NCI-H526 treated with DMSO at 0.1 percent for 48 hours (cell line): ENCODE measurements around the gene AP2S1.
"Not testable (repeated sequence)": the region's sequence is repeated elsewhere in the genome, so short reads cannot be mapped to it uniquely, and the experiment has no call there.

ENCODE experiments used
- DNase-seq: peaks from one replicate; lab custom pipeline; 2025; lab: John Stamatoyannopoulos, UW

The AP2S1 gene

DNA sequence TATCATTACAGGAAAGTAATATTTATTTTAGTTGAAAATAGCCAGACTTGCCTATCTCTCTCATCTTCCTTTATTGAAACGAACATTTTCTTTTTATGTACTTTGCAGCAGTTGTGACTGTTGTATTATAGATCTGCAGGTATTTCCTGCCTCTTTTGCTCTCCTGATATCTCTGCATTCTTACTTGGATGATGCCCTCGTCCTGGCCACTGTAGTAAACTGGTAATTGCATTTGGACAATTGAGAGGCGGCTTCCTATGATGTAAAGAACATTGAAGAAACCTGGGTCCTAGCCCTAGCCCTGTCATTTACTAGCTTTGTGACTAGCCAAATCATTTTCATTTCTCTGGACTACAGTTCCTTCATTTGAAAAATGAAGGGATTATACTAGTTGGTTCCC, 16.5 kb upstream of the AP2S1 start:
- no peak for DNase-seq

DNA sequence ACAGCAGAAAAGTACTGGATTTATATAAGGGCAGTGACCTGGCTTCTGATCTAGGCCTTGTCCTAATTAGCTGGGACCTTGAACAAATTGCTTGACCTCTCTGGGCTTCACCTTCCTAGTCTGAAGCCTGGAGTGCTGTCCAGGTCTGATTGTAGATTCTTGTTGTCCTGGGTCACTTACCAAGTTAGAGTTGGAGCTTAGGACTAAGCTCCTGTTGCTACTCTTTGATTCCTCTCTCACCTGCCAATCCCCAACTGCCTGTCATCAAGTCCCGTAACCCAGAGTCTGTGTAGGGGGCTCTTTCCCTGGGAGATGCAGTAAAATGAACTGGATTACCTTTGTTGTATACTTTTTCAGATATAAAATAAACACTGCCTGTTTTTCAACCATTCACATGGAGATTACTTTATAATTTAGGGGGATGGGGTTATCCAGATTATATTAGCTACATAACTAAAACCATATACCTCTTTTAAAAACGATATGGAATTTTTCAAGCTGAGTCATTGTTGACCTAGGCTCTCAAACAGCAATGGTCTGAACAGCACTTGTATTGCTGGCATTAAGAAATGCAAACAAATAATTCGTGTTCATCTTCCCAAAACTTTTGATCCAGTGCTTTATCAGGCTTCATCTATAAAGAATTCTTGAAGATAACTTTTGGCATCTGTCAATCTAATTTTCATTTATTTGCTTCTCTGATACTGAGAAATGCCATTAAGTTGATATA, 15.9 kb upstream of the AP2S1 start:
- DNase-seq: no peak

DNA sequence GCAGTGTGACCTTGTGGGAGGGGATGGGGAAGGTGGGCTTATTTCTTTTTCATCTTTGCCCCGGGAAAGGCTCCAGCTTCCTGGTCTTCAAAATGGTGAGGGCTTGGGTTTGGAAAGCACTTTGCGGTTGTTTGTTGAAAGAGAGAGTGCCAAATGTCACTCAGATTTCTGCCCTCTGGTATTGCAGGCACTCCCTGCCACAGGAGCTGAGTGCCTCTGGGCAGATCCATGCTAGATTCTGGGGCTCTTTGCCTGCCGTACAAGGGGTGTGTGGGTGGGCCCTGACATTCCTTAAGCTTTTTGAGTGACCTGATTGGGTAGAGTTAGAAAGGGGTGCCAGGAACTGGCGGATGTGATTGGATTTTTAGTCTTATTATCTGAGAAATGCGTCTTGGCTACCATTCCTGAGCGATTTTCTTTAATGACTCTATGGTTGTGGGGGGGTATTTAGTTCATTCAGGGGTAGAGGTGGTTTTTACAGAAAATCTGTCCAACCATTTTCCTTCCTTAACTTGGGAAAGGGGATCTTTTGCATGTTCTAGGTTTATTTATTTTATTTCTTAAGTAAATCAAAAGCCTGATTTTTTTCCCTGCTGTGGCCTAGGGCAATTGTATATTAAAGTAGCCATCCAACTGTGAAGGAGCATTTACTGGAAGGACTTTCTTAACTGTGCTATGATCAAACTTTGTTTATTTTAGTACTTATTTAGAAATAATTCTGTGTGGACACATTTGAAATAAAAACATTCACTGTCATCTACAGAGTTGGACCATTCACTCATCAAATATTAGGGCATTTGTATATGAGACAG, 13.4 kb upstream of the AP2S1 start:
- no peak for DNase-seq

DNA sequence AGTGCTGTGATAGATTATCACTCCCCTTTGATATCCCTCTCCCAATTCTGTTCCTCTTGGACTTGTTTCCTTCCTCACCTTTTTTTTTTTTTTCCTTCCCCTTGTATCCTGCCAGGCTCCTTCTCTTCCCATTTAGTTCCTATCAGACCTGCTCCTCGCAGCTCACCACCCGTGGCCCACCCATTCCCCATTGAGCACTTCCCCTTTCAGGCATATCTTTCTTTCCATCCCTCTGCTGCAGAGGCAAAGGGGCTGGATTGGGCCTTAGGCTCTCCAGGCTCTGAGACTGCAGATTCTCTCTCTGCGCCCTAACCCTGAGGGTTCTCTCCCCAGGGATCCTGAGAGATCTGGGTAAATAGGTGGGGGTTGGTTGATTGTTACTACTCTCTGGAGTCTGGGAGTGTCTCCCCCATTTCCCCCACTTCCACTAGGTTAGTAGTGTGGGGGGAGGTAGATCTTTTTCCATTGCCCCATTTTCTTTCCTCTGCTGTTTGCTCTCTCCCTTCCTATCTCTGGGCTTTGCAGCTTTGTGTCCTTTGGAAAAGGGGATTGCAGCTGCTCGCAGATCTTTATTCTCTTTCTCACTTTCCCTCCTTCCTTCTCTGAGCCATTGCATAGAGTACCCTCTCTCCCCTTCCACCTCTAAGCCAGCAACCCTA, 12.5 kb upstream of the AP2S1 start:
- DNase-seq: no peak

DNA sequence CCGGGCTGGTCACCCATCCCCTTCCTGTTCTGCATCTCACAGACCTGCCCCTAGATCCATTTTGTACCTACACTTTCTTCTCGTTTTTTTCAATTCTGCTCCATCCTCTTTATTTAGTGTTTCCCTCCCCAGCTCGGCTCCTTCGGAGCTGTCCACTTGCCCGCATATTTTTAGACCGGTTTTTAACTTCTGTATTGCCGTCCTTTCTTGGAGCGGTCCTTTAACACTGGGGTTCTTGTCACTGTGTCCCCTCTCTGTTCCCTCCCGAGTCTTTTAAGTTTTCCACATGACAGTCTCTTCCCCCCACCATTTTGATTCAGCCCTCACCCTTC, 11.8 kb upstream of the AP2S1 start:
- DNase-seq: no peak

DNA sequence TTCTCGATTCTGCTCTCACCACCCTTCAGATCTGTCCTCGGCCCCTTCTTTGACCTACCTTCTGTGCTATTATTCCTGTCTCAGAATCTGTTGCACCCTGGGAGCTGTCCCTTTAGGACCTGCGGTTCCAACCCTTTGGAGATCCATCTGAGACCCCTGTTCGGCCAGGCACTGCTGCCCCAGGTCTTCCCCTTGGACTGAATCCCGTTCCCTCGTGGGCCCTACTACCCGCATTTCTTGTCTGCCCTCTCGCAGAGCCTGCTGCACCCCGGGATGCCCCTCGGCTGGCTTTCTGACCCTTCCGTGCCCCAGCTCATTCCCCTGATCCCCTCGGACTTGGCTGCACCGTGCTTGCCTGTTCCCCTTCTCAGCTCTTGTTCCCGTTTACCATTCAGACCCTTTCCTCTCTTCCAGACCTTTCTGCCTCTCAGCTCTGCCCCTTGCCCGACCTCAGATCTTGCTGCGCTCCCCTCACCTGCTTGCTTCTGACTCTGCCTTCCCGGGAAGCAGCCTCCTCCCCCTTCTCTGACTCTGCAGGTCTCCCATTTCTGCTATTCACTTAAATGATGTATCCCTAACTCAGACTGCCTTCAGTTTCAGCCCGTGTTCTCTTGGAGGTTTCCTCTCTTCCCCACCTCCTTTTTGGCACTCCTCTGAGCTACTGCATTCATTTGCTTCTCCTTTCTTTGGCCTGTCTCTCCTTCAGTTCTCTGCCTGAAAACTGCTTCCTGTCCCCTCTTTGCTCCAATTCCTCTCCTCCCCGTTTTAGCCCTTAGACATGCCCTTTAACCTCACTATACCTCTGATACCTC, 11.3 kb upstream of the AP2S1 start:
- peak; percentile 16 for DNase-seq

DNA sequence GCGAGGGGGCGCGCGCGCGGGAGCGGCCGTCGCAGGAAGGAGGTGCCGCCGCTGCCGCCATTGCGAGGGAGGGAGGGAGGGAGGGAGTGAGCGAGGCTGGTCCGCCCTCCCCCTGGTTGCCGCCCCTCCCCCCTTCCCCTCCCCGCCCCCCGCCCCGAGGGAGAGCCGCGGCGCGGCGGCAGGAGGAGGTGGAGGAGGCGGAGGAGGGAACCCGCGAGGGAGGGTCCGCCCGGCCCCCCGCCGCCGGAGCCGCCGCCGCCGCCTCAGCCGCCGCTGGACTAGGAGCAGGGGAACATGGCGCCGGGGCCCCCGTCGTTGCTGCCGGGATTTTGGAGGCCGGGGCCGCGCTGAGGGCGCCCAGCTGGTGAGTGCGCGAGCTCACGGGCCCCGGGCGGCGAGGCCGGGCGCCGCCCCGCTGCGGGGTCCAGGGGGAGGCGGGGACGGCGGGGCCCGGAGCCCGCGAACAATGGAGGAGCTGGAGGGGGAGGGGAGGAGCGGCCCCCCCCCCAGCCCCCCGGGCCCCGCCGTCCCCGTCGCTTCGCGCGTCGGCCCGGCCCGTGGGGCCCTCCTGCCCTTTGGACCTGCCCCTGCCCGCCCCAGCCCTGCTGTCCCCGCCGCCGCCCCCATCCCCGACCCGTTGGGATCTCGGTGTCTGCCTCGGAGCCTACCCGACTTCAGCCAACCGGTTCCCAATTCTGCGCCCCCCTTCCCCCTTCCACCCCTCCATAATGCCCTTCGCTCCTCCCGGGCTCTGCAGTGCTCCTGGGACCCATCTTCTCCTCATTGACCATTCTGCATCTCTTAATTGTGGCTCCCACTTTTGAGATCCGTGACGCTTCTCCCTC, 10.4 kb upstream of the AP2S1 start, which contains the start of gene ARHGAP35:
Gene ARHGAP35, plus strand, starts transcription at position 152 of the 845 bp plus-strand sequence. CDS start 57,679 bp downstream, outside the sequence.
- no peak for DNase-seq

DNA sequence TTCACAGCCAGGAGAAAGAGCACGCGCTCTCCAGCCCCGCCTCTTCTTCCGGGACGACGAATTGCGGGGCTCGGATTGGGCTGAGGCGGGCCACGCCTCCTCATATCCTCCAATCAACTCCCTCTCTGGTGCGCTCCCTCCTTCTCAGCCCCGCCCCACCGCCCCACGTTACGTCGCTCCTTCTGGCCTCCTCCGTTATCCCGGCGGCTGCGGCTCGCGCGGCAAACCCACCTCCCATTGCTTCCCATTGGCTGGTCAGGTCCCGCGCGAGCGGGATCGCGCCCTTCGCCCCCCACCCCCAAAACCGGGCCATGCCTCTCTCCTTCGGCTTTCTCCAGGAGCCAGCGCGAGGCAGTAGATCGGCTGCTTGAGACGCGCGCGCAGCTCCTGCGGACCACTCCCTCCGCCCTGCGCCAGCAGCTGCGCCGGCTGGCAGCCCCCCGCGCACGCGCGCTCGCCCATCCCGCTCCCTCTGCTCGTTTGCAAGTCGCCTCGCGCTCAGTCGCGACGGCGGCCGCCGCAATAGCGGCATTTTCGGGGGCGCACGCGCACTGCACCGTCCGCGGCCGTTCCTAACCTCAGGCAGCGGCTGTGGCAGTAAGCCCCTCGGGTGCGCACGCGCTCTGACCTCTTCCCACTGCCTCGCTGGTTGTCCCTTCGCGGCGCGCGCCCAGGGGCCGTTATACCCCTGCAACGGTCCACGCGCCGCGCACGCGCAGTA, 9.6 kb upstream of the AP2S1 start:
- DNase-seq: peak; percentile 96

DNA sequence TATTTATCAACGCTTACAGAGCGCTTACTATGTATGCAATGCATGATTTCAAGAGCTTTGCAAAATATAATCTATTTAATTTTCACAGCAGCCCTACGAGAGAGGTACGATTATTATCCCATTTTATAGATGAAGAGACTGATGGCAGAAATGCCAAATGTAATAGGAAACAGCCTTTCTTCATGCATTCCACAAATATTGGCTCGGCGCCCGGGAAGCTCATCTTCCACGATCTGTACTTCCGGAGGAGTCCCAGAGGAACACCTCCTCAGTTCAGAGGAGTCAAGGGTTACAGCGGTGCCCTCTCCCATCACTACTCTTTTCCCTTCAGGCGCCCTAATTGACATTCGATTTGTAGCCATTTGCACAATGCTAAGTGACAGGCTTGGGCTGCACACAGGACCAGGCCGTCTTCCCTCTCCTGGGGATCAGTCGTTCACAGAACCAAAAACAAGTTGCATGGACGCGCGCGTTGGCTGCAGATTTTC, 9.0 kb upstream of the AP2S1 start:
- no peak for DNase-seq

DNA sequence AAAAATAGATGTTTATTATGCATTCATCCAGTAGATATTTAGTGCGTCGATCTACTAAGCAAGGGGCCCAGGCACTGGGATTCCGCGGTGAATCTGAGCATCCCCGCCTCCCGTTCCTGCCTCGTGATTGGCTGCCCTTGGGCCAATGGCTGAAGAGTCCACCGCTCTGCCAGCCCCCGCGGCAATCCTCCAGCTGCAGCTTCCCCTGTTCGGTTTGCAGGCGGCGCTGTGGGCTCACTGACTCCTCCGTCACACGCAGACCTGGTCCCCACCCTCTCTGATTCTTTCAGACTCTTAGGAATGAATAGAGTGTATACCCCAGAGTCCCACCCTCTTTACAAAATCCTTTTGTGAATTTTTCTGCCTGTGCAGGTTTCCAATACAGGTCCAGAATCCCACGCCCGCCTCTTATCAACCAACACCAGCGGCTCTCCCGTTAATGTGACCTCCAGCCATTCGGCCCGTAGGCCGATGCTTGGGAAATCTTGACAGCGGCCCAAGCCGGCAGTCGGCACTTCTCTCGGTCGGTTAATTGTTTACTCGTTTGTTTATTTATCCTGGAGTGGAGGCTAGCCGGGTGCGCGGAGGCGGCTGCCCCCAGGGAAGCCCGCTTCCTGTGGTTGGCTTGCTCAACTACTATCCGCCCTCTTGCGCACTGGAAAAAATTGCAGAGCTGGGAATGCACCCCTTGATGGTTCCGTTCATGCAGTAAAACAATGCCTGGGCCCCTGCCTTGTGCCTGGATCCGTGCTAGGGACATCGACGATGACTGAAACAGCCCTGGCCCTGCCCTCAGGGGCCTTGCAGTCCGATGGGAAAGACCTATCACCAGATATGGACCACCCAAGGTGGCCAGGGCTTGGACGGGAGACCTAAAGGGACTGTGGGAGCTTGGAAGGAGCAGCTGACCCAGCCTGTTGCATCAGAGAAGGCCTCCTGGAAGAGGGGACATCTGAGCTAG, 5.7 kb upstream of the AP2S1 start:
- DNase-seq: peak; percentile 88

DNA sequence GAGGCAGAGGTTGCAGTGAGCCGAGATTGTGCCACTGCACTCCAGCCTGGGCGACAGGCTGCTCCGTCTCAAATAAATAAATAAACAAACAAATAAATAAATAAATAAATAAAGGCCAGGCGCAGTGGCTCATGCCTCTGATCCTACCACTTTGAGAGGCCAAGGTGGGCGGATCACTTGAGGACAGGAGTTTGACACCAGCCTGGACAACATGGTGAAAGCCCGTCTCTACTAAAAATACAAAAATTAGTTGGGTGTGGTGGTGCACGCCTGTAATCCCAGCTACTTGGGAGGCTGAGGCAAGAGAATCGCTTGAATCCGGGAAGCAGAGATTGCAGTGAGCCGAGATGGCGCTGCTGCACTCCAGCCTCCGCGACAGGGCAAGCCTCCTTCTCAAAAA, 4.1 kb upstream of the AP2S1 start:
- DNase-seq: not testable (repeated sequence)

DNA sequence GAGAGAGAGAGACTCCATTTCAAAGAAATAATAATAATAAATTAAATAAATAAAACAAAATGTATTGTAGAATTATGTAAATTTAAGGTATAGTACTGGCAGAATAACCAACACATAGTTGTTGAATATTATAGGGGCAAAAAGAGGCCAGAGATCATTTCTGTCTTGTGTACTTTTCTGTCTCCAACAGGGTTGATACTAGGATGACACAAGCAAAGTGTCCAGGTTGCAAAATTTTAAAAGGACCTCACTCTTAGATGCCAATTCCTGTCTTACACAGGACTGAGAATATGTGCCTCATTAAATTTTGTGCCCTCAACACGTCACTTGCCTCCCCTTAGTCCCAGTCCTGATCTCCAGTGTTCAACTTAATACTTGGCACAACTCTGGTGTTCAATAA, 2.2 kb upstream of the AP2S1 start:
- no peak for DNase-seq

DNA sequence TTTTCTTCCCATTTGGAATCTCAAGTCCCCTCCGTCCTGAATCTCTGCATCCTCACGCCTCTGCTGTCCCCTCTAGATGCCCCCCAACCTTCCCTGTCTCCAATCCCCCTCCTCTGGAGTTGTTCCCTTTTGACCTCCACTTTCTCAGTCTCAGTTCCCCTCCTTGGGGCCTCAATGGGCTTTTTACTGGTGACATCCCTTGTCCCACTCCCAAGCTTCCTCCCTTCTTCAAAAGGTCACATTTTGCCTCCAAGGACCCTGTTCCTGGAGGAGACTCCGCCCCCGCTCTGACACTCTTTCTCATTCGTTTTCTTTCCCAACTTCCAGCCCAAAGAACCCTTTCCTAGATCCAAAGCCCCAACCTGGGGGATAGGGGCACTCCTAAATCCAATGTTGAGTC, 1.0 kb downstream of the AP2S1 start:
- DNase-seq: no peak

DNA sequence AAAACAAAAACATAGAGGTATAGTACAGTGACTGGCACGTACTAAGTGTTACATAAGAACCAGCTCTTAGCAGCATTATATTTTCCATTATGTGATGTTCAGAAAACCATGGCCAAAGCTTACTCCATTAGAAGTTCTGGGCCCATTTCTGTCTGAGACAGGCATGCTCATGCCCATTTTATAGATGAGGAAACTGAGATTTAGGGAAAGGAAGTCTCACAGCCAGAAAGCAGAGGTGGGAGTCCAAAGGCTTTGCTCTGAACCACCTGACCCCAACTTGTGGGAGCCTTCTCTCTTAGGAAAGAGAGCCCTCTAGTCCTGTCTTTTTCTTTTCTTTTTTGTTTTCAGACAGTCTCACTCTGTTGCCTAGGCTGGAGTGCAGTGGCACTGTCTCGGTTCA, 2.3 kb downstream of the AP2S1 start:
- no peak for DNase-seq

DNA sequence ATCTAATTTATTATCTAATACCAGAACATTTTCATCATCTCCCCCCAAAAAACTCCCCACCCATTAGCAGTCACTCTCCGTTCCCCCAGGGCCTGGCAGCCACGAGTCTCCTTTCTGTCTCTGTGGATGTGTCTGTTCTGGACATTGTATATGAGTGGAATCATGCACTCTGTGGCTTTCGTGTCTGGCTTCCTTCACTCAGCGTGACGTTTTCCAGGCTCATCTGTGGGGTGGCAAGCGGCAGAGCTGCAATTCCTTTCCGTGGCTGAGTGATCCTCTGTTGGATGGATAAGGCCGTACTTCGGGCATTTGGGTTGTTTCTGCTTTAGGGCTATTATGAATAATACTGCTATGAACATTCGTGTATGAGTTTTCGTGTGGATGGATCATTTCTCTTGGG, 3.1 kb downstream of the AP2S1 start:
- DNase-seq: no peak

DNA sequence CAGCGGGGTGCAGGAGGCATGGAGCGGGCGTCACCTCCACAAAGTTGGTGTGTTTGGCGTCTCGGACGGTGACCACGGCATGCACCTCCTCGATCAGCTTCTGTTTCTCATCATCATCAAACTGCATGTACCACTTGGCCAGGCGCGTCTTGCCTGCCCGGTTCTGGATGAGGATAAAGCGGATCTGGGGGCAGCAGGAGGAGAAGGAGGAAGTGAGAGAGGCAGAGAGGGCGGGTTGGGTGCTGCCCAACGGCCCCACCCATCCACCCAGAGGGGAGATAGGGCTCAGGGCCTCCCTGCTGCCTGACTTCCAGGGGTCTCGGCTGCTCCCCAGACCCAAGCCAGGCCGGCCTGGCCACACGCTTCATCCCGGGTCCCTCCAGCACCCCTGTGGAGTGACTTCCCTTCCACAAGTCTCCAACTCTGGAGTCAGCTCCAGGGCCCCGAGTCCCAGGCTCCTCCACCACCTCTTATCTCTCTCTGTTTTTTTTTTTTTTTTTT, 4.6 kb downstream of the AP2S1 start:
- no peak for DNase-seq

DNA sequence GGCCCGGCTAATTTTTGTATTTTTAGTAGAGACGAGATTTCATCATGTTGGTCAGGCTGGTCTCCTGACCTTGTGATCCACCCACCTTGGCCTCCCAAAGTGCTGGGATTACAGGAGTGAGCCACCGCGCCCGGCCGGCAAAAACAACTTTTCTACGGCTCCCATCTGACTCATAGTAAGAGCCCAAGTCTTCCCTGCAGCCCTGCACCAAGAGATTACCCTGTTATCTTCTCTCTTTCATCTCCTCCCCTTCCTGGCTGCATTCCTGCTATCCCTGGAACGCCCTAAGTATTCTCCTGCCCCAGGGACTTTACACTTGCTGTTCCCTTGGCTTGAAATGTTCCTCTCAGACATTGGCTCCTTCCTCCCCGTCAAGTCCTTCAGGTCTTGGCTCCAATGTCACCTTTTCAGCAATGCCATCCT, 6.6 kb downstream of the AP2S1 start:
- DNase-seq: no peak

DNA sequence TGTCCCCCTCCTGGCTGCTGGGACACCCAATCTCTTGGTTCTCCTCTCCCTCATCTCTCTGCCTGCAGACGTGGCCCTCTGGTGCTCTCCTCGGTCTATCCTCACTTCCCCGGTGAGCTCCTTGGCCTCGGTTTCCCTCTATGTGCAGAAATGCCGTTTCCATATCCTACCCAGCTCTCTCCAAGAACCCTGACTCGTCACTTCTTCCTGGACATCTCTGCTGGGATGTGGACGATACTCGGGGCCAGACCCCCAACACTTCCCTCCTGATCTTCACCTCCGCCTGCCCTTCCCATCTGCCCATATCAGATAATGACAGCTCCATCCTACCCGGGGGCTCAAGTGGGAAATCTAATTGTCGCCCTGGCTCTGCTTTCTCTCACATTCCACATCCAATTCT, 7.9 kb downstream of the AP2S1 start:
- no peak for DNase-seq
